ENCODE data around the gene HLCS.

- TF ChIP-seq CTCF (IDR thresholded peaks at IDR 0.05) = no peak
- TF ChIP-seq POLR2A (IDR thresholded peaks at IDR 0.05) = no peak
Measured at GRCh38 chr21:36999131-36999898, 32.8 kb upstream of the HLCS start.

Data from body of pancreas (tissue), 4 donors.